AG09309 (cell line): ENCODE results near the gene TBC1D1.

Experiments used
- DNase-seq: peaks from one replicate; pipeline ENCODE4 v3.0.0-alpha.2; 2010; ENCODE audit warnings: low read depth
- H3K4me3 ChIP-seq: 2 replicates; pipeline ENCODE4 v1.5.1; 2011; ENCODE audit warnings: mild to moderate bottlenecking, low read depth, low read length, moderate library complexity; ENCODE audit not compliant: control insufficient read depth
- TF ChIP-seq, protein P1 (sequence below): IDR thresholded peaks from 2 replicates; pipeline ENCODE4 v1.5.1; 2011; ENCODE audit warnings: mild to moderate bottlenecking, low read depth, low read length, inconsistent platforms; ENCODE audit not compliant: insufficient read depth, control insufficient read depth; ENCODE audit errors: missing control alignments

Gene TBC1D1

DNA sequence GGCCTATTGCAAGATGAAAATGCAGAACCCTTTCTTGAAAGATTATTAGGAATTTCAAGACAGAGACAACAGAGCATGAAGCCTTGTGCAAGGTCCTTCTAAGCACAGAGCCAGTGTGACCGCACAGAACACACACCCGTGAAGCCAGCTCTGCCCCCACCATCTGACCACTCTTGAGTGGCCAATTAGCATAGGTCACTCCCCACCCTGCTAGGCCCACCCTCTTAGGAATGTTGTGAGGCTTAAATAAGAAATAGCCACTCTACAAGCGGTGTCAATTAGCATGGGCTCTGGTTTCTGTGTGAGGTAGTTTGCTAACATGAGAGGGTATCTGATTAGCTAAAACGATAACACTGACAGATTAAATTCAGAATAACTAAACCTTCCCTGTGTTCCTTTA, 222.2 kb downstream of the TBC1D1 start:
- no peak overlapping the region for H3K4me3 ChIP-seq
- TF ChIP-seq, protein P1, sequence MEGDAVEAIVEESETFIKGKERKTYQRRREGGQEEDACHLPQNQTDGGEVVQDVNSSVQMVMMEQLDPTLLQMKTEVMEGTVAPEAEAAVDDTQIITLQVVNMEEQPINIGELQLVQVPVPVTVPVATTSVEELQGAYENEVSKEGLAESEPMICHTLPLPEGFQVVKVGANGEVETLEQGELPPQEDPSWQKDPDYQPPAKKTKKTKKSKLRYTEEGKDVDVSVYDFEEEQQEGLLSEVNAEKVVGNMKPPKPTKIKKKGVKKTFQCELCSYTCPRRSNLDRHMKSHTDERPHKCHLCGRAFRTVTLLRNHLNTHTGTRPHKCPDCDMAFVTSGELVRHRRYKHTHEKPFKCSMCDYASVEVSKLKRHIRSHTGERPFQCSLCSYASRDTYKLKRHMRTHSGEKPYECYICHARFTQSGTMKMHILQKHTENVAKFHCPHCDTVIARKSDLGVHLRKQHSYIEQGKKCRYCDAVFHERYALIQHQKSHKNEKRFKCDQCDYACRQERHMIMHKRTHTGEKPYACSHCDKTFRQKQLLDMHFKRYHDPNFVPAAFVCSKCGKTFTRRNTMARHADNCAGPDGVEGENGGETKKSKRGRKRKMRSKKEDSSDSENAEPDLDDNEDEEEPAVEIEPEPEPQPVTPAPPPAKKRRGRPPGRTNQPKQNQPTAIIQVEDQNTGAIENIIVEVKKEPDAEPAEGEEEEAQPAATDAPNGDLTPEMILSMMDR, result no peak

DNA sequence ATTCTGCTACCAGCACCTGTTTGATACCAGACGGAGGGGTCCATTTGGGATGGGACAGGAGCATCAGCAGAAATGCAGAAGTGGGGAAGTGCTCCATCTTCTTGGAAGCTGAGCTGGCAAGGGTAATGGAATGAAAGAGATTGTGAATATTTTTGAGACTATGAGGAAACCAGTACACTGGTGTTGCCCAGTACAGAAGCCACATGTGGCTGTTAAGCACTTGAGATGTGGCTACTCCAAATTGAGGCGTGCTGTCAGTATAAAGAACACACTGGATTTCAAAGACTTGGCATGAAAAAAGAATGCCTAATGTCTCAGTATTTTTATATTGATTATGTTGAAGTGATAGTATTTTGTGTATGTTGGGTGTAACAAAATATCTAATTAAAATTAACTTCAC, 222.7 kb downstream of the TBC1D1 start:
- TF ChIP-seq, protein P1, result no peak

More for the DNA sequence above, 222.2 kb downstream of the TBC1D1 start:
- DNase-seq, result no peak

DNA sequence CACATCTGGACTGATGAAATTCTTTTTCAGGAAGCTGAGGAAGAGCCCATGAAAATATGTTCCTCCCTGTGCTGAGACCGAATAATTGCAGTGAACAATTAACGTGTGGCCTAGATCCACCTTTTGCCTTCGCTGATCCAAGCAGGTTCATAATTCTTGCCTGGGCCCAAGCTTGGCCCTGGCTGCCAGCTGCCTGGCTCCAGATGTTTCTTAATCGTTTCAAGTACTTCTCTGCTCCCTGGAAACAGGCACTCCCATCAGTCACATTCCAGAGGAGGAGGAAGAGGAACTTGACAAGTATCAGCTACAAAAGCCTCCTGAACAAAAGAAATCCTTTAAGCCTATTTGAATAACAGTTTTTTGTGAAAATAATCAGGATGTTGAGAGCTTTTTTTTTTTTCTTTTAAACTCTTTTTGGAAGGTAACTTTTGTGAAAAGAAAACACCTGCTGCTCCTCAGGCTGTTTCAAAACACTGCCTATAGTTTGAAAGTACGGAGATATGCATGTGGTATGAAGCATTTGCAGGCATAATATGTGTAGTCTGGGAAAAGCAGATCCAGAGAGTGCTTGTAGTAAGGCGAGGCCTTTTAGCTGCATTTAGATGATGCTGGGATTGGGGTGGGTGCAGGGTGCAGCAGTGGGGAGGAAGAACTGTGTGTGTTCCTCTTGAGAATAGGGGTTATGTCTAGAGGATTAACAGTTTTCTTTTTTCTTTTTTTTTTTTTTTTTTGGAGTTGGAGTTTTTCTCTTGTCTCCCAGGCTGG, 223.7 kb downstream of the TBC1D1 start:
- no peak overlapping the region for H3K4me3 ChIP-seq
- no peak for DNase-seq
- TF ChIP-seq, protein P1, result no peak

More for the DNA sequence above, 222.7 kb downstream of the TBC1D1 start:
- H3K4me3 ChIP-seq, result no peak overlapping the region
- no peak for DNase-seq

DNA sequence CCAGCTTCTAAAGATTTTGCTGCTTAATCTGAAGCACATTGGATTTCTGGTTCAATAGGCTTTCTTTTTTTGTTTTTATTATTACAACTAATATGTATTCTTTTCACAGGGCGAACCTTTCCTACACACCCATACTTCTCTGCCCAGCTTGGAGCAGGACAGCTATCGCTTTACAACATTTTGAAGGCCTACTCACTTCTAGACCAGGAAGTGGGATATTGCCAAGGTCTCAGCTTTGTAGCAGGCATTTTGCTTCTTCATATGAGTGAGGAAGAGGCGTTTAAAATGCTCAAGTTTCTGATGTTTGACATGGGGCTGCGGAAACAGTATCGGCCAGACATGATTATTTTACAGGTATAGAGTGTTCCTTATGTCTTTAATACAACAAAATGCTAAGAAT, 224.7 kb downstream of the TBC1D1 start:
- H3K4me3 ChIP-seq, result no peak overlapping the region
- TF ChIP-seq, protein P1, result no peak
- DNase-seq, result no peak

DNA sequence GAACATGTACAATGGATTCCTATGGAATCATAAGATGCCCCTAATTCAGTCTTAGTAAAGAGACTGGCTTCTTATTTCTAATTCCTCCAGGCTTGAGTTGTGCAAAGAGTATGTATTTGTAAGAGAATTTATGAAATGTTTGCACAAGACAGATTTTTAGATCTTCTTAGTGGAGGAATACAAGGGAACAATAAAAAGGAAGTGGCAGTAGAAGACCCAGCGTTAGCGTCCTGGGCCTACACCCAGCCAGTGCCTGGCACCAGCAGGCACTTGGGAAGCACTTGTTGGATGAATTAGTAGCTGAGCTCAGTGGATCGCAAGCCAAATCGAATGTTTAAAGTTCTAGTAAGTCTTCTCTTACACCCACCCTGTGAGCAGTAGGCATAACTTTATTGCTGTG, 226.7 kb downstream of the TBC1D1 start:
- H3K4me3 ChIP-seq, result no peak overlapping the region
- no peak for DNase-seq
- TF ChIP-seq, protein P1, result no peak

DNA sequence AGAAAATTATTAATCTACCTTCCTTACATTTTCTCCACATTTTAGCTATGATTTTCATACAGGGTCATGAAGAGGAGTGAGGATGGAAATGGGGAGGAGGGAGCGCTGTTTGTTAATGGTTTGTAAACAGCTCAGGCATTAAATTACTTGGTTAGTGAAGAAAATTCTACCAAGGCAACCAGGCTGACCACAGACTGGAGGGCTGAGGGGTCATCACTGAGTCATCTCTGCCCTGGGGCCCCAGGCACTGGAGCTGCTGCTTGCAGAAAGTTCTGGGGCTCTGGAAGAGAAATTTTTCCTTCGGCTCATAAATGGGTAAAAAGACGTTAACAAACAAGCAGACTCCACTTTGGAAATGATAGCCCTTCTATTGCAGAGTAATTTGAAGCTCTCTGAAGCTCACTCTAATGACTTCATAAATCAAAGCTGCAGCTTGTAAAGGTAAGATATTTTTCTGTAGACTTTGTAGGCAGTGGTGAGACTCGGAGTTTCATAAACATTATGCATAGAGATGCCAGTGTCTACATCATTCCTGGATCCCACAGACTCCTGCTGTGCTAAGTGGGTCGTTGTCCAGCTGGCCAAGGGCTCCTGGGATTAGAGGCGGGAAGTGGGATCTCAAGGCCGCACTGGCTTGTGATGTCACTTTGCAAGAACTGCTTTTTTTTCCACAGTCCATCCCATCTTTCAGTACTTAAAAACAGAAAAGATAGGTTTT, 228.9 kb downstream of the TBC1D1 start:
- TF ChIP-seq, protein P1, result no peak
- H3K4me3 ChIP-seq, result no peak overlapping the region
- DNase-seq, result peak; percentile 56
